IMR-90 (cell line): ENCODE data around the gene GBX2. TPM values are rescaled to one million over a fixed set of nuclear protein-coding genes. Genes with fewer than 3 reads are reported as not detected.

ENCODE experiments used
- ATAC-seq: fragments of 200-7000 bp; cut with Tn5 transposase; 2 replicates; pipeline ENCODE4 v1.9.1; 2020; ENCODE audit warnings: low read depth, mild to moderate bottlenecking, moderate library complexity
- BruUV-seq: library from RNA; stranded (reverse); fragments of 400-500 nt; replicated peaks from 2 replicates; lab custom pipeline; 2021; lab: Mats Ljungman, UMichigan
- CTCF ChIA-PET: fragments of 300-600 bp; formaldehyde crosslinking; extraction: SDS; loops from one replicate; lab custom pipeline; 2021; ENCODE audit warnings: antibody characterized with exemption; lab: Yijun Ruan, JAX
- POLR2A ChIA-PET: fragments of 300-600 bp; sonication (Branson Sonifier 250); formaldehyde crosslinking; loops from one replicate; lab custom pipeline; 2022; ENCODE audit warnings: antibody characterized with exemption; ENCODE audit not compliant: unreplicated experiment; lab: Charles Lee
- DNase-seq: peaks from one replicate; pipeline ENCODE4 v3.0.0; 2013
- H2AFZ ChIP-seq: replicated peaks from 2 replicates; pipeline ENCODE3; 2013; ENCODE audit warnings: low read length, mild to moderate bottlenecking; ENCODE audit not compliant: poor library complexity
- H2AK5ac ChIP-seq: 2 replicates; pipeline ENCODE4 v1.6.1; 2013; ENCODE audit warnings: low read depth, low read length, inconsistent platforms
- H2AK9ac ChIP-seq: replicated peaks from 2 replicates; pipeline ENCODE3; 2013; ENCODE audit warnings: mild to moderate bottlenecking, low read depth, low read length, moderate library complexity; ENCODE audit not compliant: poor library complexity
- H2BK120ac ChIP-seq: 2 replicates; pipeline ENCODE4 v1.6.1; 2013; ENCODE audit warnings: low read depth, low read length, inconsistent platforms
- H2BK15ac ChIP-seq: 3 replicates; pipeline ENCODE4 v1.6.1; 2013; ENCODE audit warnings: low read depth, low read length, inconsistent platforms
- H2BK20ac ChIP-seq: 2 replicates; pipeline ENCODE4 v1.6.1; 2013; ENCODE audit warnings: low read depth, mild to moderate bottlenecking, inconsistent platforms, low read length, moderate library complexity
- H2BK5ac ChIP-seq: 2 replicates; pipeline ENCODE4 v1.6.1; 2013; ENCODE audit warnings: mild to moderate bottlenecking, low read depth, low read length, inconsistent platforms; ENCODE audit not compliant: poor library complexity, severe bottlenecking
- H3K14ac ChIP-seq: replicated peaks from 2 replicates; pipeline ENCODE4 v1.6.1; 2013; ENCODE audit warnings: low read depth, low read length, inconsistent platforms
- H3K18ac ChIP-seq: 2 replicates; pipeline ENCODE4 v1.6.1; 2013; ENCODE audit warnings: low read depth, low read length, control low read depth
- H3K23ac ChIP-seq: 2 replicates; pipeline ENCODE4 v1.6.1; 2013; ENCODE audit warnings: low read depth, low read length, inconsistent platforms
- H3K27ac ChIP-seq: 2 replicates; pipeline ENCODE4 v1.5.1; 2013; ENCODE audit warnings: mild to moderate bottlenecking, control low read depth, low read length; ENCODE audit not compliant: insufficient read depth
- H3K27me3 ChIP-seq: 2 replicates; pipeline ENCODE4 v1.6.1; 2013; ENCODE audit warnings: low read length; ENCODE audit not compliant: control insufficient read depth, insufficient read depth
- H3K36me3 ChIP-seq: 2 replicates; pipeline ENCODE4 v1.6.1; 2013; ENCODE audit warnings: low read length, mixed read lengths; ENCODE audit not compliant: control insufficient read depth, insufficient read depth
- H3K4ac ChIP-seq: 2 replicates; pipeline ENCODE4 v1.6.1; 2013; ENCODE audit warnings: low read depth, low read length, inconsistent platforms
- H3K4me1 ChIP-seq: 2 replicates; pipeline ENCODE4 v1.6.1; 2013; ENCODE audit warnings: low read length, mixed read lengths; ENCODE audit not compliant: control insufficient read depth, insufficient read depth
- H3K4me2 ChIP-seq: 2 replicates; pipeline ENCODE4 v1.6.1; 2013; ENCODE audit warnings: low read depth, mild to moderate bottlenecking, control low read depth, low read length, moderate library complexity
- H3K4me3 ChIP-seq: 2 replicates; pipeline ENCODE4 v1.5.1; 2013; ENCODE audit warnings: low read depth, mild to moderate bottlenecking, control low read depth, low read length, moderate library complexity; ENCODE audit not compliant: insufficient read depth
- H3K56ac ChIP-seq: 2 replicates; pipeline ENCODE4 v1.6.1; 2013; ENCODE audit warnings: low read length, inconsistent platforms; ENCODE audit not compliant: insufficient read depth; ENCODE audit errors: extremely low read depth
- H3K79me1 ChIP-seq, 2 experiments: 2 replicates each; pipeline ENCODE4 v1.6.1; 2013; ENCODE audit warnings: low read length in 2 of 2, inconsistent platforms in 1 of 2, low read depth in 1 of 2
- H3K9ac ChIP-seq: 2 replicates; pipeline ENCODE4 v1.6.1; 2013; ENCODE audit warnings: low read depth, low read length, control low read depth
- H3K9me1 ChIP-seq: 2 replicates; pipeline ENCODE4 v1.6.1; 2013; ENCODE audit warnings: low read length, inconsistent platforms; ENCODE audit not compliant: insufficient read depth
- H3K9me3 ChIP-seq: 2 replicates; pipeline ENCODE4 v1.6.1; 2013; ENCODE audit warnings: low read length; ENCODE audit not compliant: control insufficient read depth, insufficient read depth
- H4K20me1 ChIP-seq: 2 replicates; pipeline ENCODE4 v1.6.1; 2013; ENCODE audit warnings: low read length, inconsistent platforms; ENCODE audit not compliant: insufficient read depth
- H4K5ac ChIP-seq: 2 replicates; pipeline ENCODE4 v1.6.1; 2013; ENCODE audit warnings: mild to moderate bottlenecking, low read depth, low read length, control low read depth
- H4K8ac ChIP-seq, 2 experiments: 2 replicates each; pipeline ENCODE4 v1.6.1; 2013; ENCODE audit warnings: low read depth in 2 of 2, low read length in 2 of 2, control low read depth in 1 of 2, inconsistent platforms in 1 of 2
- H4K91ac ChIP-seq: 2 replicates; pipeline ENCODE4 v1.6.1; 2013; ENCODE audit warnings: low read depth, low read length, inconsistent platforms; ENCODE audit not compliant: insufficient read depth
- MAZ ChIP-seq: IDR thresholded peaks from 2 replicates; pipeline ENCODE4 v1.6.1; 2012; ENCODE audit warnings: low read depth, mild to moderate bottlenecking, low read length, improper control_type of control experiment, moderate library complexity, borderline replicate concordance
- WGBS, 2 experiments: methylation state at CpG; one replicate each; pipeline versions ENCODE4 v1.1.5 to v1.1.7; 2013; ENCODE audit warnings: missing lambda C conversion rate in 2 of 2; ENCODE audit not compliant: insufficient read length in 1 of 2; ENCODE audit errors: extremely low coverage in 2 of 2; 5-methylcytosine and 5-hydroxymethylcytosine counted together
- dilution Hi-C: fragments of 300-500 bp; cut with HindIII; formaldehyde crosslinking; loops from one replicate; pipeline ENCODE4 v1.14.3; 2018; ENCODE audit warnings: low sequenced_read_pairs; ENCODE audit not compliant: unreplicated experiment
- in situ Hi-C: fragments of 300-500 bp; cut with MboI; formaldehyde crosslinking; loops from 3 replicates; pipeline ENCODE4 v1.14.3; 2019; ENCODE audit warnings: low sequenced_read_pairs, inconsistent platforms, mixed read lengths
- intact Hi-C: fragments of 100-400 bp; cut with micrococcal nuclease; formaldehyde crosslinking; loops from 2 replicates; pipeline ENCODE4 v1.10.0; 2022
- polyA plus RNA-seq, 3 experiments: library from polyadenylated mRNA; depleted of rRNA; stranded (reverse); fragments of >200 nt; gene quantifications; 2 replicates each; pipeline ENCODE4 v1.2.3, GENCODE V29; 2012; ENCODE audit warnings: low replicate concordance in 1 of 3
- total RNA-seq: library from RNA; depleted of rRNA; stranded (reverse); fragments of >200 nt; gene quantifications from 2 replicates; pipeline ENCODE4 v1.2.3, GENCODE V29; 2012

GBX2 gene
- total and polyA plus RNA-seq, 2 of the 4 experiments (the other 2 are of a cell fraction): 0.10 TPM; not detected in 1

- Histone ChIP-seq H2AK5ac (no peak overlapping the region), H3K23ac (no peak overlapping the region), H2BK5ac (no peak overlapping the region), H3K4me1 (no peaks in the 10 kb centered on the region), H3K27me3 (peaks cover 22% of the 10 kb centered on the region), H3K9ac (no peak overlapping the region), H2AK9ac (no peak overlapping the region), H3K56ac (no peak overlapping the region), H3K4ac (no peak overlapping the region), H4K8ac (no peak overlapping the region), H3K4me3 (no peak overlapping the region), H2BK15ac (no peak overlapping the region), H3K9me1 (no peaks in the 10 kb centered on the region), H3K36me3 (no peaks in the 10 kb centered on the region), H3K27ac (no peak overlapping the region), H2AFZ (no peak overlapping the region), H3K18ac (no peak overlapping the region), H3K4me2 (no peak overlapping the region), H4K20me1 (no peaks in the 10 kb centered on the region), H2BK20ac (no peak overlapping the region), H3K9me3 (no peaks in the 10 kb centered on the region; the same call in 1 of the 2 replicates), H4K91ac (no peak overlapping the region), H2BK120ac (no peak overlapping the region), H4K5ac (no peak overlapping the region), H3K79me1 (no peaks in the 10 kb centered on the region), H3K14ac (no peak overlapping the region)
- dilution Hi-C loops (no loop called here), in situ Hi-C loops (no loop called here), intact Hi-C loops (no loop called here)
- ChIA-PET CTCF (interaction anchor here (0.9 kb wide), 1 partner anchor 17 kb away, joined by 4 read pairs; no protein-coding TSS in a partner anchor), POLR2A (no interaction called here)
- no peak for TF ChIP-seq MAZ
- DNase-seq (no peak), ATAC-seq (no peak)
- 82% methylated on average over 3 of the region's 6 CpGs; no CpG with 5 or more reads in 1 of the 2 experiments for WGBS, 2 experiments
- no TSS peak for BruUV-seq
These were observed 47.0 kb upstream of the GBX2 start for GRCh38 chr2:236215196-236215595.
